ENCODE results near the gene BTBD17. TPM values are rescaled to one million over a fixed set of nuclear protein-coding genes. Genes with fewer than 3 reads are reported as not detected.

BTBD17 gene
- total RNA-seq, 4 donors from 2014 or later: not detected

DNA sequence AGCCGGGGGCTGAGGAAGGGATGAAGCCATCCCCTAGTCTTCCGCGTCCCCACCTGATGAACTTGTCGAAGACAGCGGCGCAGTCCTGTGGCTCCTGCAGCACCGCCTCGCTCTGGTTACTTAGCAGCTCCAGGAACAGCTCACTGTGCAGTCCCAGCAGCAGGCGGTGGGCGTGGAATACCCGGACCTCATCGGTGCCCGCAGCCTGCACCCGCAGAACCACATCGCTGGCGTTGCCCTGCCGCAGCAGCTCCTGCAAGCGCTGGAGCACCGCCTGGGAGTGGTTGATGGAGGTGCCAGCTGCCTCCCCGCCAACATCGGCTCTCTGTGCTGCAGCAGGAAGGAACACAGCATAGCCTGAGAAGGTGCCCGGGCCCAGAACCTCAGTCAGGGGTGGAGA is 1.8 kb downstream of the BTBD17 start:
- no peak for DNase-seq
- TF ChIP-seq, protein P1, sequence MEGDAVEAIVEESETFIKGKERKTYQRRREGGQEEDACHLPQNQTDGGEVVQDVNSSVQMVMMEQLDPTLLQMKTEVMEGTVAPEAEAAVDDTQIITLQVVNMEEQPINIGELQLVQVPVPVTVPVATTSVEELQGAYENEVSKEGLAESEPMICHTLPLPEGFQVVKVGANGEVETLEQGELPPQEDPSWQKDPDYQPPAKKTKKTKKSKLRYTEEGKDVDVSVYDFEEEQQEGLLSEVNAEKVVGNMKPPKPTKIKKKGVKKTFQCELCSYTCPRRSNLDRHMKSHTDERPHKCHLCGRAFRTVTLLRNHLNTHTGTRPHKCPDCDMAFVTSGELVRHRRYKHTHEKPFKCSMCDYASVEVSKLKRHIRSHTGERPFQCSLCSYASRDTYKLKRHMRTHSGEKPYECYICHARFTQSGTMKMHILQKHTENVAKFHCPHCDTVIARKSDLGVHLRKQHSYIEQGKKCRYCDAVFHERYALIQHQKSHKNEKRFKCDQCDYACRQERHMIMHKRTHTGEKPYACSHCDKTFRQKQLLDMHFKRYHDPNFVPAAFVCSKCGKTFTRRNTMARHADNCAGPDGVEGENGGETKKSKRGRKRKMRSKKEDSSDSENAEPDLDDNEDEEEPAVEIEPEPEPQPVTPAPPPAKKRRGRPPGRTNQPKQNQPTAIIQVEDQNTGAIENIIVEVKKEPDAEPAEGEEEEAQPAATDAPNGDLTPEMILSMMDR (IDR thresholded peaks at IDR 0.05 in 4 of 5, conservative IDR thresholded peaks at IDR 0.05 in 1 of 5): no peak
- TF ChIP-seq POLR2A (IDR thresholded peaks at IDR 0.05): no peak
- Histone ChIP-seq H3K9me3 (no peaks in the 10 kb centered on the region), H3K4me1 (no peaks in the 10 kb centered on the region), H3K27me3 (peaks cover 50 to 52% (median 51%) of the 10 kb centered on the region in 3 donors), H3K4me3 (no peak overlapping the region), H3K27ac (no peak overlapping the region), H3K36me3 (no peaks in the 10 kb centered on the region)
- in situ Hi-C loops (cut with MboI; ENCODE audit: low sequenced_read_pairs in 4 of 4) (loop anchor here (10.0 to 25.0 kb wide), 3 partner anchors 55 to 155 kb away; partner anchors contain the start of genes RPL38 (in 3 of the 4) and TTYH2 (in 1 of the 4)), intact Hi-C loops (cut with DNase I; ENCODE audit: low total_unique reads) (loop anchor here (10.0 kb wide), 1 partner anchor 145 kb away; the partner anchor contains the start of gene TTYH2)
- ATAC-seq: no peak

DNA sequence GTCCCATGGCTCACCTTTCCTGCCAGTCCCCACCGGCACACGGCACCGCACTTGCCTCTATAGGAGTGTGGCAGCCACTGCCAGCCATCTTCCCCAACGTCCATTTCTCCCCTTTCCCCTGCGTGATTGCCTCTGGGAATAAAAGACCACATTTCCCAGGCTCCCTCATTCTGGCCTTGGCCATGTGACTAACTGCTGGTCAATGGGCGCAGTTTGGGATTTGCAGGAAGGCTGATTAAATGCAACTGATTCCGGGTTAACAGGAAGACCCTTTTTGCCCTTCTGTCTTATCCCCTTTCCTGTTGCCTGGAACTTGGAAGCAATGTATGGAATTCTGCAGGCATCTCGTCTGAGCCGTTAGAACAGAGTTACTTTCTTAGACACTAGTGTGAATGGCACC is 3.0 kb downstream of the BTBD17 start:
- TF ChIP-seq POLR2A (IDR thresholded peaks at IDR 0.05): no peak
- TF ChIP-seq, protein P1 (IDR thresholded peaks at IDR 0.05 in 4 of 5, conservative IDR thresholded peaks at IDR 0.05 in 1 of 5): no peak
- no peak for DNase-seq
- intact Hi-C loops (cut with DNase I; ENCODE audit: low total_unique reads) (no loop called here), in situ Hi-C loops (cut with MboI; ENCODE audit: low sequenced_read_pairs in 4 of 4) (loop anchor here in 1 of 4 donors (25.0 kb wide), 1 partner anchor 146 kb away; the partner anchor contains the start of genes RPL38 and TTYH2)
- ATAC-seq: no peak
- peaks cover 63 to 64% (median 63%) of the 10 kb centered on the region in 3 donors for H3K27me3 ChIP-seq
- no peaks in the 10 kb centered on the region for H3K36me3 ChIP-seq
- H3K4me3 ChIP-seq: no peak overlapping the region
- no peaks in the 10 kb centered on the region for H3K9me3 ChIP-seq
- H3K4me1 ChIP-seq: no peaks in the 10 kb centered on the region
- no peak overlapping the region for H3K27ac ChIP-seq

DNA sequence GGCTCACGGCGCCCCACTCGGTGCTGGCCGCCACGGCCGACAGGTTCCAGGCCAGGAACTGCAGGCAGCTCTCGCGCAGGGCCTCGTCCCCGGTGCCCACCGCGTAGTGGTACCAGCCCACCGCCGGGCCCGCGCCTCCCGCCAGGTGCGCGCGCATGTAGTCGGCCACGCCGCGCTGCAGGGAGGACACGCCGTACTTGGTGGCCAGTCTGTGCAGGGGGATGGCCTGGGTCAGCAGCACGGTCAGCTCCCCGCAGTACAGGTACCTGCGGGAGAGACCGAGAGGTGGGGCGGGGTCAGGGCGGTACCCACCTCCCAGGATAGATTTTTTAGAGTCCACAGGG is 4.2 kb downstream of the BTBD17 start:
- in situ Hi-C loops (cut with MboI; ENCODE audit: low sequenced_read_pairs in 4 of 4): loop anchor here in 1 of 4 donors (25.0 kb wide), 1 partner anchor 145 kb away; the partner anchor contains the start of genes RPL38 and TTYH2
- DNase-seq (no peak), ATAC-seq (no peak)
- no peak for TF ChIP-seq POLR2A (IDR thresholded peaks at IDR 0.05)
- TF ChIP-seq, protein P1 (IDR thresholded peaks at IDR 0.05 in 4 of 5, conservative IDR thresholded peaks at IDR 0.05 in 1 of 5): no peak
- H3K27ac ChIP-seq: no peak overlapping the region
- no peaks in the 10 kb centered on the region for H3K36me3 ChIP-seq
- H3K4me1 ChIP-seq: no peaks in the 10 kb centered on the region
- intact Hi-C loops (cut with DNase I; ENCODE audit: low total_unique reads): no loop called here
- peak overlapping the region in 1 of 4 donors; percentile 19 for H3K4me3 ChIP-seq
- peaks cover 74 to 76% (median 74%) of the 10 kb centered on the region in 3 donors for H3K27me3 ChIP-seq
- no peaks in the 10 kb centered on the region for H3K9me3 ChIP-seq

DNA sequence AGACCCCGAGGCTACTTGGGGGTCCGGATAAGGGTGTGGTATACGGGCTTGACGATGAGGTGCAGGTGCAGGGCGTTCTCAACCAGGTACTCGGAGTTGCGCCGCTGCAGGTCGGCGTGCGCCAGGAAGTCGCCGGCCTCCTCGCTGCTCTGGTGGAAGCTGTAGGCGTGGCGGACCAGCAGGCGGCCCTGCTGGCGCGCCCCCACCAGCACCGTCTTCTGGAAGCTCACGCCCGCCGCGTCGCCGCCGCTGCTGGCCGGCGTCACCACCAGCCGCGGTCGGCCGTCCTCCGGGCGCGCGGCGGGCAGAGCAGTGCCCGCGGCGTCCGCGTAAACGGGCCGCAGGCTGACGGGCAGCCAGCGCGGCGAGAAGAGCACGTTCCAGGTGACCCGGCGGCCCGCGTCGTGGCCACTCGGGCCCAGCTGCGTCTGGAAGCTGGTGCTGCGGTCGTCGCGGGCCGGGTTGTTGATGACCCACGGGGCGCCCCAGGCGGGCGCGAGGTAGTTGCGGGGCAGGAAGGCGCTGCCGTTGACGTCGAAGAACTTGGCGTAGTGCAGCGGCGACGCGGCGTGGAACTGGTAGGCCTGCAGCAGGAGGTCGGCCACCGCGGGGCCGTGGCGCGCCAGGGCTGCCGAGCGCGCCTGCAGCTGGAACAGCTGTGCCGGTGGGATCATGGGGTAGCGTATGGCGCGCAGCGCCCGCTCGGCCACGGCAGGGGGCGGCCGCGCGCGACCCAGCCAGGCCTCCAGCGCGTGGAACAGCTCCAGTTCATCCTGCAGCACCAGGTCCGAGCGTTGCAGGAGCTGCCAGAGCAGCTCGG is 4.8 kb downstream of the BTBD17 start:
- intact Hi-C loops (cut with DNase I; ENCODE audit: low total_unique reads): no loop called here
- no peak for TF ChIP-seq POLR2A (IDR thresholded peaks at IDR 0.05)
- TF ChIP-seq, protein P1 (IDR thresholded peaks at IDR 0.05 in 4 of 5, conservative IDR thresholded peaks at IDR 0.05 in 1 of 5): no peak
- Histone ChIP-seq H3K4me1 (no peaks in the 10 kb centered on the region), H3K27me3 (peaks cover 77 to 81% (median 80%) of the 10 kb centered on the region in 3 donors), H3K4me3 (peak overlapping the region in 1 of 4 donors; percentile 19), H3K36me3 (no peaks in the 10 kb centered on the region), H3K9me3 (no peaks in the 10 kb centered on the region), H3K27ac (no peak overlapping the region)
- ATAC-seq (no peak), DNase-seq (no peak)
- in situ Hi-C loops (cut with MboI; ENCODE audit: low sequenced_read_pairs in 4 of 4): loop anchor here in 1 of 4 donors (25.0 kb wide), 1 partner anchor 145 kb away; the partner anchor contains the start of genes RPL38 and TTYH2

Measured in gastrocnemius medialis (tissue), 4 donors.